OCI-LY3 (cell line): ENCODE measurements around the gene FSIP2.

ENCODE experiments used
- EZH2phosphoT487 ChIP-seq: fragments of 200-600 bp; shearing (Covaris generic); IDR thresholded peaks from 2 replicates; pipeline ENCODE4 v1.6.1; 2018; ENCODE audit warnings: antibody characterized with exemption, mixed run types, low read depth
- TF ChIP-seq, protein P1 (sequence below): fragments of 200-600, 300-600 bp; sonication (generic); IDR thresholded peaks from 2 replicates; pipeline ENCODE4 v1.5.1; 2014; ENCODE audit warnings: antibody characterized with exemption, low read length, low read depth

GRCh38 chr2:185689906-185690539 lies 48.6 kb upstream of the FSIP2 start:
- TF ChIP-seq, protein P1, sequence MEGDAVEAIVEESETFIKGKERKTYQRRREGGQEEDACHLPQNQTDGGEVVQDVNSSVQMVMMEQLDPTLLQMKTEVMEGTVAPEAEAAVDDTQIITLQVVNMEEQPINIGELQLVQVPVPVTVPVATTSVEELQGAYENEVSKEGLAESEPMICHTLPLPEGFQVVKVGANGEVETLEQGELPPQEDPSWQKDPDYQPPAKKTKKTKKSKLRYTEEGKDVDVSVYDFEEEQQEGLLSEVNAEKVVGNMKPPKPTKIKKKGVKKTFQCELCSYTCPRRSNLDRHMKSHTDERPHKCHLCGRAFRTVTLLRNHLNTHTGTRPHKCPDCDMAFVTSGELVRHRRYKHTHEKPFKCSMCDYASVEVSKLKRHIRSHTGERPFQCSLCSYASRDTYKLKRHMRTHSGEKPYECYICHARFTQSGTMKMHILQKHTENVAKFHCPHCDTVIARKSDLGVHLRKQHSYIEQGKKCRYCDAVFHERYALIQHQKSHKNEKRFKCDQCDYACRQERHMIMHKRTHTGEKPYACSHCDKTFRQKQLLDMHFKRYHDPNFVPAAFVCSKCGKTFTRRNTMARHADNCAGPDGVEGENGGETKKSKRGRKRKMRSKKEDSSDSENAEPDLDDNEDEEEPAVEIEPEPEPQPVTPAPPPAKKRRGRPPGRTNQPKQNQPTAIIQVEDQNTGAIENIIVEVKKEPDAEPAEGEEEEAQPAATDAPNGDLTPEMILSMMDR, result no peak
- TF ChIP-seq EZH2phosphoT487, result no peak
